GM21529 (cell line): ENCODE data around the gene CCL20.

Experiments used
- ATAC-seq: cut with Tn5 transposase; IDR thresholded peaks from one replicate; pipeline ENCODE4 v1.9.1; 2021; ENCODE audit not compliant: unreplicated experiment

Gene CCL20

DNA sequence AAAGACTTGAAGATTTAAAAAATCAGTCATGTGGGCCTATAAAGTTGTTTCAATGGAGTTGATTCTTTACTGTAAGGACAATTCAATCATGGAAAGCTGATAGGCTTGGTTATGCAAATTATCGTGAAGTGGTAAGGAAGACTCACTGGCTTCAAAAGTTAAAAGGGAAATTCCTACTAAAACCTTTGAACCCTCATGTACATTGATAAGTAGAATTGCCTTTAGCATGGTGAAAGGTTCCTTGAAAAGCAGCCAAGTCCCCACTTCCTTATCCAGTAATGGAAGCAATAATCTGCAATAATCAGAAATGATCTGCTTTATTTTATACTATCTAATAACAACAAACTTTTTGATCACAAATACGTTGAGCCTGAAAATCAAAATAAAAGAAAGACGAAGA is 14.4 kb upstream of the CCL20 start:
- no peak for ATAC-seq

DNA sequence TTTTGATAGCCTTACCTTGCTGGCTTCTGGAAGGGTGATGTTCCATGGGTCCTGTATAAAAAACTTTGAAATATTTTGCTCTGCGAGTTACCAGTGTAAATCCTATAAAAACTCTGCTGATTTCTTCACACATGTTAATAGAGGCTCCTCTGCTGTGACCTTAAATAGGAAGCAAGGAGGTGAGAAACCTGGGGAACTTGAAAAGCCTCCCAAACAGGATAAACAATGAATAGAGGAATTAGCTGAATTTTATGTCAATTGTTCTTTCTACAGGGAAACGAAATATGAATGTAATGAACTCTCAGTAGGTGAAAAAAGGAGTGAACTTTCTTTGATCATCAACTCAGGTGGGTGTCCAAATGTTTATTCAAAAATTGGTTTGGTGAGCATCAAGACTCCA is 10.8 kb upstream of the CCL20 start:
- ATAC-seq: no peak

DNA sequence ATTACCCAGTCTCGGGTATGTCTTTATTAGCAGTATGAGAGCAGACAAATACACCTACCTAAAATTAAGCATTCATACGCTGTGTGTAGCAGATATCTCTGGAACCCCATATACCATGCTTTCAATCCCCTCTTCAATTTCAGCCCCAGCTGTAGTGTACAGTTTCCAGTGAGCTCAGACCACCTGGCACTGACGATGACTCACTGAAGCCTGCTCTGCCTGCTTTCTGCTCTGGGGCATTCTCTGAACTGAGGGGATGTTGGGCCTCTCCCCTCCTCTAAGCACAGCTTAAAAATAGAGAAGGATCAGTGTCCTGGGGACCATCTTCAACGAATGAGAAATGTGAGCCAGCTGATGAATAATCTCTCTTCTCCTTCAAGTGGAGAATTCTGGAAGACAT is 8.7 kb upstream of the CCL20 start:
- no peak for ATAC-seq

DNA sequence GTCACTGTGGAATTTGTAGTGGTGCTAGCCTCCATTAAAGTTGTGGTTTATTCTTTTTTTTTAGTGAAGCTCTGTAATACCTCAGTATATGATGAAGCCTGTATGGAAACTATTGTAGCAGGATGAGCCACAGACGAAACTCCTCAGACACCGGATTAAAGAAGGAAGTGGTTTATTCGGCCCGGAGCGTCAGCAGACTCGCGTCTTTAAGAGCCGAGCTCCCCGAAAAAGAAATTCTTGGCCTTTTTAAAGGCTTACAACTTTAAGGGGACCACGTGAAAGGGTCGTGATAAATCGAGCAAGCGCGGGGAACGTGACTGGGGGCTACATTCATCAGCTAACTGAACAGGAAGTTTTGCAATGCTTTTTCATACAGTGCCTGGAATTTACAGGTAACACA is 8.1 kb upstream of the CCL20 start:
- no peak for ATAC-seq

DNA sequence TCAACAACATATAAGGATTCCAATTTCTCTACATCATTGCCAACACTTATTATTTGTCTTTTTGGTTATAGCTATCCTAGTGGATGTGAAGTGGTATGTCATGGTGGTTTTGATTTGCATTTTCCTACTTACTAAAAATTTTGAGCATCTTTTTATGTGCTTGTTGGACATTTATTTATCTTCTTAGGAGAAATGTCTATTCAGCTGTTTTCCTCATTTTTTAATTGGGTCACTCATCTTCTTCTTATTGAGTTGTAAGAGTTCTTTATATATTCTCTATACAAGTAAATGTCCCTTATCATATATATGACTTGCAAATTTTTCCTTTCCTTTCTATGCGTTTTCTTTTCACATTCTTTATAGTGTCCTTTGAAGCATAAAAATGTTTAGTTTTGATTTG is 4.7 kb upstream of the CCL20 start:
- ATAC-seq: no peak

DNA sequence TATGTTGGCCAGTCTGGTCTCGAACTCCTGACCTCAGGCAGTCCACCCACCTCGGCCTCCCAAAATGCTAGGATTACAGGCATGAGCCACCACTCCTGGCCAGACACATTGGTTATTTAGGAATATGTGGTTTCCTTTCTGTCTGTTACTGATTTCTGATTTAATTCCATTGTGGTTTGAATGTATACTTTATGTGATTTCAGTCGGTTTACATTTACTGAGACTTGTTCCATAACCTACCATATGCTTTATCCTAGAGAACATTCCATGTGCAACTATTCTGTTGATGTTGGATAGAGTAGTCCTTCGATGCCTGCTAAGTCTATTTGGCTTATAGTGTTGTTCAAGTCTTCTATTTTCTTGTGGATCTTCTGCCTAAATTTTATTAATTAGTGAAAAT is 1.6 kb upstream of the CCL20 start:
- no peak for ATAC-seq

DNA sequence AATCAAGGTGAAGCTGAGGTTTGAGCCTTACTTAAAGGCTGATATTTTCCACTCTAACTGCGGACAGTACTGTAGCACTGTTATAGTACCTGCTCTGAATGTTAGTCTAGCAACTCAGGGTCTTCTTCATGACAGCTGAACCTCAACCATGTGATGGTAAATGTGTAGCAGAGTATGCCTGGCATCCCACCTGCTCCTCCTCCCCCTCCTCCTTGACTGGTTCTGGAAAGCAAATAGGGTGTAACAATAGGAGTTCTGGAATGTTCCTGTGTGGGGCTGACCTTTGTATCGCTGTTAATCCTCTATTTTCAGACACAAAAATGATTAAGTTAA is 447 bp upstream of the CCL20 start:
- no peak for ATAC-seq

DNA sequence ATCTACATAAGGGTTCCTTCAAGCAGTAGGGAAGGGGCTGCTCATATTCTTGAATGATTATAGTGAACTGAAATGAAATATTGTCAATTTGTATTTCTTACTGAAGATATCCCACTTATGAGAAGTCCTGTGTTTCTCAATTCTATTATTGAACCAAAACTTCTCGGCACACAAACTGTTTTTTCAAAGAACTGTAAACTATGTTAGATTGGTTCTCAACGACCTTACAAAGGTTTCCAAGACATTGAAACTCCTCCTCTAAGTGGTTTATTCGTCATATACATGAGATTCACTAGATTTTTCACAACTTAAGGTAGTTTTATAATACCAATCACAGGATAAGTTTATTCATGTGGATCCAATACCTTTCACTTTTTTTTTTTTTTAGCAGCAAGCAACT is 1.4 kb downstream of the CCL20 start:
- no peak for ATAC-seq

DNA sequence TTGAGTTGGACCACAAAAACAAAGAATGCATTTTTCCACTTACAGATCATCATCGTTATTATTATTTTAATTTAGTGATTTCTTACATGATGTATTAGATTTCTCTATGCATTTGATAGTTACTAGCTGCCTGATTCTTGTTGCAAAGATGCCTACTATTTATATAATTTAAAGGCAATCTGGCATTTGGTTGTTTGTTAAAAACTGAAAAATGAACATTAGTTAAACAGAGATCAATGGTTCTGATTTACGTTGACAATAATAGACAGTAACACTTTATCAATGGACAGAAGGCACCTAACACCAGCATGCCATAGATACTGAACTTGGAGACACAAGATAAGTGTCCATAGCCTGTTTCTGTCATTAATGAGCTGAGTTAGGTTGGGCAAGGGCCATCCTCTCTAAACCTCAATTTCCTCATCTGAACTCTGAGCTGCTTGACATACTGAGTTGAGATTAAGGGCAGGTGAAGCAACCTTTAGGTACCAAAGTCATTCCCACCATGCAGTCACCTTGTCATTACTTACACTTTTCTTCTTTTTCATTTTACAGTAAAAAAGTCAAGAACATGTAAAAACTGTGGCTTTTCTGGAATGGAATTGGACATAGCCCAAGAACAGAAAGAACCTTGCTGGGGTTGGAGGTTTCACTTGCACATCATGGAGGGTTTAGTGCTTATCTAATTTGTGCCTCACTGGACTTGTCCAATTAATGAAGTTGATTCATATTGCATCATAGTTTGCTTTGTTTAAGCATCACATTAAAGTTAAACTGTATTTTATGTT is 3.1 kb downstream of the CCL20 start:
- no peak for ATAC-seq

DNA sequence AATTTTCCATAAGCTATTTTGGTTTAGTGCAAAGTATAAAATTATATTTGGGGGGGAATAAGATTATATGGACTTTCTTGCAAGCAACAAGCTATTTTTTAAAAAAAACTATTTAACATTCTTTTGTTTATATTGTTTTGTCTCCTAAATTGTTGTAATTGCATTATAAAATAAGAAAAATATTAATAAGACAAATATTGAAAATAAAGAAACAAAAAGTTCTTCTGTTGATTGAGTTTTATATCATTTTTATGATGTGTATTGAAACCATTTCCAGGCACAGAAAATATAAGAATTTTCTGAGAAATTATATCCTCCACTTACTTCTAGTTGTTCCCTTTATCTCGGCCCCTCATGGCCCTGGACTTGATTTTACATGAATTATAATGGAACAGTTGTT is 3.7 kb downstream of the CCL20 start:
- no peak for ATAC-seq

DNA sequence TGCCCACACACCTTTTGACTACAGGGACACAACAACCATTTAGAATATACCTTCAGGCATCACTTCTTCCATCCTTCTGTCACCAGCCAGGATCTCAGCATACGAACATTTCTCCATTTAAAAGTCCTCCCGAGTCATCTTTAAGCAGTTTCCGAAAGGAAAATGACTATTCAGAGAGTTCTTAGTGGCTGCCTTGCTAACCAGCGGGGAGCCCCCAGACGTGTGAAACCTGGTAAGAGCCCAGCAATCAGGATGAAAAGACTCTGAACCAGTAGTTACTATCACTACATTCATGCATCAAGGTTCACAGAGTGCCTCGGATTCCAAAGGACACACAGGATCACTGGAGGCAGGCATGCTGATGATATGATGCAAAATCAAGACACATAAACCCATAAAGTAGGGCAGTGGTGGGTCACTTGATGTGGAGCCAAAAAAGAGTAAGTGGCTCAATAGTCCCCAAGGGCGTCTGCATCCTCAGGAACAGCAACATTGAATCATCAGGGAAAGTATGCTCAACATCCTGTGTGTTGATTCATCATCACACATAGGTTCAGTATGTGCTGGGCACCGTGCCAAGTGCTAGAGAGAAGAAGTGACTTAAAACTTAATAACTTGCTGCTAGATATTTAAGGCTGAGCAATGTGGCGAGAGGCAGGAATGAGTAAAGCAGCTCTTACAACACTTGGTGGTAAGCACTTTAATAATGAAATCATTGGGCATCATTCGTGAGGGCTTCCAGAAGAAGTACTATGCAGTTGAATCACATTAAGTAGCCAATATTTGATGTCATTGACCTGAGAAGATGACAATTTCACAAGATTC is 4.4 kb downstream of the CCL20 start:
- peak; percentile 49 for ATAC-seq

DNA sequence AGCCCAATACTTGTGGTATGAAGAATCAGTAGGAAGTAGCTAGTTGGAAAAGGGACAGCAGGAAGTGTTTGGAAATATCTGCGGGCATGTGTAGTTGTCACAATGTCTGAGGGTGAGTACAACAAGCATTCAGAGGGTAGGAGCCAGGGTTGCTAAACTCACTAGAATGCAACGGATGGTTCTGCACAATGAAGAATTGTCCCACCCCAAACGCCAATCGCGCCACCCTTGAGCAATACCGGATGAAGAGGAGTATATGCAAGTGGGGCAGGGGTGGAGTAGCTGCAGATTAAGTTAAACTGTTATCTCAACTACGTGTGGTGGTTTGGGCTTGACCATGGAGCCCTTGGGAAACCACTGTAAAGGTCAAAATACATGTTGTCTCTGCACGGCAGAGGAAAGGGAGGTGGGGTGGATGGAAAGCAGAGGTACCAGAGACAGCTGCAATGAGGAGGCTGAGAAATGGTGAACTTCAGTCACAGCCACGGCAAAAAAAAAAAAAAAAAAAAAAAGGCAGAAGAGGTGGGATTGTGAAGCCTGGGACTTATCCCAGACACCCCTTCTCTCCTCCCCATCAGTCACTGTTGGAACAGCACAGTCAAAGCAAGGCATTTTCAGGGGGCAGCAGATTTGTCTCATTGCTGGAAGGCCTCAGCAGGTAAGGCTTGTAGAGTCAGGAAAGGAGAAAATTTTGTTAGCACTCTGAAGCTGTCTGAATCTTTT is 5.2 kb downstream of the CCL20 start:
- no peak for ATAC-seq

DNA sequence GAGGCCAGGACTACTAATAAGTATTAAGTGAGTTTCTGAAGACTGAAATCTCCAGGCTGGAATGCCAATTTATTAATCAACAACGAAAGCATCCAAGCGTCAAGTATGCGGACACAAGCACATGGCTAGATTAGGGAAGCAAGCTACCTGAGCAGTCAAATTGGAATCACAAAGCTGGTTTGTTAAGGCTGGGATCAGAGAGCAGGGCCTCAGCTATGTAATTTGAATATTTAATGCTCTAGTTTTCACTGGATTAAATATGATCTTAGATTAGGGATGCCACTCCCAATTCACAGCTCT is 5.7 kb downstream of the CCL20 start:
- no peak for ATAC-seq

DNA sequence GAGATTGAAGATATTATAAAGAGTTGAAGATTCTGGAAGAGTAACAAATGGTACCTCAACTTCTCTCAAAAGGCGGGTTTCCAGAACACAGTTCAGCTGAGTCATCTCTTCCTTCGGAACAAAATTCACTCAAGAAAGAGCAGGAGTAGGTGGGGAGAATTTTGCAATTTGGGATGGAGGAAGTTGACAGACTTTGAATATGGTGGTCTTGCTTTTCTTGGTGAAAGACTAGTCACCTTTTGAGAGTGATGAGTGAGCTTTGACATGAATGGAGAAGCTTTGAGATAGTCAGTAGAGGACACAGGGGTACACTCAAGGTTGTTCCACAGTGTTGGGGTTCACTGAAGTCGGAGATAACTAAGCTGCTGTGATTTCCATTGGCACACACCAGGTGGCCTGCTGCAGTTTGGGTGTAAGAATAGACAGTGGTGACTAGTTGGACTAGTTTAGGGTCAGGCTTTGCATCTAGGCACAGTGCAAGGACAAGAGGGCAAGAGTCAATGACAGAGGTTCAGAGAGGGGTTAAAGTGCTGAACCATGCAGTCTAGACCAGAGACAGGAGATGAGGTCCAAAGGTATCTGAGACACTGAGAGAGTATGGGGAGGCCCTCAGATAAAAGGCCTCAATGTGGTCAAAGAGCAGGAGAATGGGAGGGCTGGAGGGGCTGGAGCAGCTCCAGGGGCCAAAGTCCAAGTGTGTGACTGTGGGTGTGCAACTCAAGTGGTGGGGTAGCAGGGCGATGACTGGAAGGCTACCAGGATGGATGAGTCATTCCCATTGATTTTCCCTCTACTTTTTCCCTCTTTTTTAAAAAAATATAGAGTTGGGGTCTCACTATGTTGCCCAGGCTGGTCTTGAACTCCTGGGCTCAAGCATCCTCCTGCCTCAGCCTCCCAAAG is 7.7 kb downstream of the CCL20 start:
- ATAC-seq: no peak

DNA sequence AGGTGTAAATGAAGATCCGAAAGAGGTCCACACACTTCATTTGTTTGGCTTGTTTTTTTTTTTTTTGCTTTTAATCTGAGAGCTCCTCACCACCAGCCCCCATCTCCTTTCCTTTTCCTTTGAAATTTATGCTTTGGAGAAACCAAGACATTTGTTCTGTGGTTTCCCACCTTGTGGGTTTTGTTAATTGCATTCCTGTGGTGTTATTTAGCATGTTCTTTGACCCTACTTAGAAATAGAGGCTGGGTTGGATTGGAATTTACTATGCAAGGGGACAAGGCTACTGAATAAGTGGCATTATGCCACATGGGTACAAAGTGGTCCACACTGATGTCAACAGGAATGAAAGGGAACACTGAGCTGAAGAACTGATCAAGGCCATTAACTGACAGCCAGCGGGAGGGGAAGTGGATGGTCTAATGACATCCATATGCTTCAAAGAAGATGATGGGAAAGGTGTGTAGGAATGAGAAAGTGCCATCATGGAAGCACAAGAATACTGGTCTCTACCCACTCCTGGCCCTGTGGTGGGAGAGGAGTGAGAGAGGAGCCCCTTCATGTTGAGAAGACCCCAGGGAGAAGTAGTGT is 8.9 kb downstream of the CCL20 start:
- no peak for ATAC-seq

DNA sequence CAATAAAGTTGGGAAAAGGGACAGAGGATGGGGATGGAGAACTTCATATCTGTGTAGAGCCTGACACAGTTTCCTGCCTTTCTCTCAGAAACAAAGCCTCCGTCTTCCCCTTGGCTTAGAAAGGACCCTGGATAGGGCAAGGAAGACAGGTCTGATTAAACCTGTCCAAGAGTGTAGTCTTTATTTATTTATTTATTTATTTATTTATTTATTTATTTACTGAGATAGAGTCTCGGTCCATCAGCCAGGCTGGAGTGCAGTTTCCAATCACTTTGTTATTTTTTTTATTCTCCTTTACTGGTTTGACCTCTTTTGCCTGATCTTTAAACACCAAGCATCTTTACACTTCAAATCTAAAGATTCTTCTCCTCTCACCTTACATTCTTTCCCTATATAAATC is 10.3 kb downstream of the CCL20 start:
- no peak for ATAC-seq

DNA sequence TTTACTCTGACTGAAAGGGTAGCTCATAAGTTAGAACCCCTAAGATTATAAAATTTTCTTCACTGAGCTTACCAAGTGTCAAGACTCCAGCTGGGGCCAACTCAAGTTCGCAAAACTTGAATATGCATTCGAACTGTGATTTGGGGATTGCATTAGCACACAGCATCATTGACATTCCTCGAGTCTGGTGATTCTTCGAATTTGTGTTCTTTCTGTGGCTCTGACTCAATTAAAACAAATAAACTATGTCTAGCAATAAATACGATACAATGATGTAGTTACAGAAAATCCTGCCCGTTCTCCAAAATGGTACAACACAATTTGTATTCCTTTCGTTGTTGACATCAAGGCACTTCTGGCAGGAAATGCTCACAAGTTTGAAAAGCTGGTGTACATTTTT is 11.1 kb downstream of the CCL20 start:
- ATAC-seq: no peak

DNA sequence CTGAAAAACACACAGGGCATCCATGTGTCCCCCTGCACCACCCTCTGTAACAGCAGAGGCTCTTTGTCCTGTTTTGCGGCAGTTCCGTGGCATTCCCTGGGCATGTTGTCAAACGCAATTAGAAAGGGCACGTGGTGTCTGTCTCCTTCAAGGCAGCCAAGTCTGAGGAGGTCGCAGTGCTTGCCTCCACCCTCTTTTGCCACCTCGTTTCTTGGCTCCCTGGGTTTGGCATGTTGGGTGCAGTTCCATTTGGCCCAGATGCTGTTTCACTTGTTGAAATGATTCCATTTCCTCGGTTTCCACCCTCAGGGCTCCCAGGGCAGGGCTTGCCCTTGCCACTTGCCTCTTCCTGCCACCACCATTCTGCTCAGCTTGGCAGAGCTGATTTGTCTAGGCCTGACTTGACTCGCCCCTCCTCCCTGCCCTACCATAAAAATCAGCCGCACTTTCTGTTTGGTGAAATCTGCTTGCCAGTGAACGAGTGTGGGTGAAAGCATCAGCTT is 12.4 kb downstream of the CCL20 start:
- no peak for ATAC-seq

DNA sequence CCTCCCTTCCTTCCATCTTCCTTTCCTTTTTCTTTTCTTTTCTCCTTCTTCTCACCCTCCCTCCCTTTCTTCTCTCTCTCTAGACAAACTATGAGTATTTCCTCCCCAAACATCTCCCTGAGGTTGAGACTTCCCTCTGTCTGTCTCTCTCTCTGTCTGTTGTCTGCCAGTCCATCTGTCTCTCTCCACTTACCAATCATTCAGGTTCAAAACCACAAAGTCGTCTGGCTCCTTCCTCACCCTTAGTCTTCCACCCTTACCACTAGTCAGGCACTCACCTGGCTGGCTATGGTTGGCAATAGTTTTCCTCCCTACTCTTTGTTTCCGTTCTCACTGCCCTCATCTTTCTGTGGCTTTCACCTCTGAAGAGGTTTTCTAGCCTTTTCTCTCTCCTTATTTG is 12.9 kb downstream of the CCL20 start:
- ATAC-seq: no peak

DNA sequence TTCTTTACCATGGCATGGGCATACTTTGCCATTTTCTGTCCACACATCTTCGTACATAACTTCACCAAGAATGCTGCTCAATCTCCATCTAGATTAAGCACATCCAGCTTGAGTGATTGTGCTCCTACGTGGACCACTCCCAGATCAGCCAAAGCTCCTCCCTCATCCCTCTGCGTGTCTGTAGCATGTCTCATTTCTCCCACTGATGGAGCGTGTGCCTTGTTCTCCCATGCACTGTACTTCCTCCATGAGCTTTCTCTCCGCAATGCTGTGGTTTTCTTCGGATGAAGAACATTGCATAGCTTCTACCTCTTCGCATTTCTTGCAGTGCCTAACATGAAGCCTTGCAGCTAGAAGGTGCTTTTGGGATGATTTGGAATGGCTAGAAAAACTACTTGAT is 13.5 kb downstream of the CCL20 start:
- ATAC-seq: no peak

DNA sequence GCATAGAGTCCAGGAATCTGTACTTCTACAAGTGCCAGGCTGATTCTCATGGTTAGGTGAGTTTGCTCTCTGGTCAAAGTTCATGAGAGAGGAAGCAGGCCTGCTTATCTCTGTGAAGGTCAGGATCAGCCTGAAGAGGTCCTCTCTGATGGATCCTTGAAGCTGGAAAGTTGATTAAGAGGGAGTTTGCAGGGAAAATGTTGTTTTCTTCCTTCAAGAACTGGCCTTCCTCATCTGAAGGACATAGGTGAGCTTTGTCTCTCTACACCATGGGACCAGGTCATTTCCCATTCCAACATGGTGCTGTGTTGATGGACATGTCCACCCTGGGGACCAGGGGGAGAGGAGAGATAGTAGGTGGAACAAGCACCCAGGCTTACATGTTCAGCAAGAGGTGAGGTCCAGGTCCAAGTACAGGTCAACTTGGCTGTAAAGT is 14.9 kb downstream of the CCL20 start:
- no peak for ATAC-seq
